ENCODE measurements around the gene NBEAL2.

Gene NBEAL2

DNA sequence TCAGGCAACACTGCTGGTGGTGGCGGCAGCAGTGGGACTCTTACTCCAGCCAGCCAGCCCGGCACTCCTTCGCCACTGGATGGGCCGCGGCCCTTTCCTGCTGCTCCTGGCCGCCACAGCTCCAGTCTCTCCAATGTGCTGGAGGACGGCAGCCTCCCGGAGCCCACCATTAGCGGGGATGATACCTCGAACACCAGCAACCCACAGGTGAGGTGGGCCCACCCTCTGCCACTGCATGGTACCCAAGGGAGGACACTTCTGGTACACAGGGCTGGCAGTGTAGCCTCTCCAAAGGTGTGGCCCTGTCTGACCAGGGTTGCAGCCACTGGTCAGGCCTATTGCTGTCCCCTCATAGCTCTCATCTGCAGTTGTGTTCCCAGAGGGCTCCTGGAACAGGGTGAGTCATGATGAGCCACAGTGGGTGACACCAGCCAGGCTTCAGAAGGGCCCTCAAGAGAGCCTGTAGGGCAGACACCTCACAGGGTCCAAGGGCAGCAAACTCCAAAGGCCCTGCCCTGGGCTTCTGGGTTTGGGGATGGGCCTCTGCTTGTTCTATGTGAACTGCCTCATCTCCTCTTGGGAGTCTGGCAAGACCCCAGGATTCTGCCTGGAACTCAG, 20.8 kb downstream of the NBEAL2 start:
- no peaks in the 10 kb centered on the region for H3K27me3 ChIP-seq (replicated peaks; ENCODE audit: control insufficient read depth, insufficient read depth, low read length)
- peaks cover 75% of the 10 kb centered on the region for H3K36me3 ChIP-seq (ENCODE audit: control insufficient read depth, insufficient read depth, low read length)
- DNase-seq (ENCODE audit: extremely low read depth, insufficient read length): no peak
- H3K4me3 ChIP-seq (replicated peaks; ENCODE audit: low read depth, low read length): no peak overlapping the region
- no peak for TF ChIP-seq CTCF (IDR thresholded peaks at IDR 0.05; ENCODE audit: insufficient read depth, low read length, poor library complexity, severe bottlenecking)

DNA sequence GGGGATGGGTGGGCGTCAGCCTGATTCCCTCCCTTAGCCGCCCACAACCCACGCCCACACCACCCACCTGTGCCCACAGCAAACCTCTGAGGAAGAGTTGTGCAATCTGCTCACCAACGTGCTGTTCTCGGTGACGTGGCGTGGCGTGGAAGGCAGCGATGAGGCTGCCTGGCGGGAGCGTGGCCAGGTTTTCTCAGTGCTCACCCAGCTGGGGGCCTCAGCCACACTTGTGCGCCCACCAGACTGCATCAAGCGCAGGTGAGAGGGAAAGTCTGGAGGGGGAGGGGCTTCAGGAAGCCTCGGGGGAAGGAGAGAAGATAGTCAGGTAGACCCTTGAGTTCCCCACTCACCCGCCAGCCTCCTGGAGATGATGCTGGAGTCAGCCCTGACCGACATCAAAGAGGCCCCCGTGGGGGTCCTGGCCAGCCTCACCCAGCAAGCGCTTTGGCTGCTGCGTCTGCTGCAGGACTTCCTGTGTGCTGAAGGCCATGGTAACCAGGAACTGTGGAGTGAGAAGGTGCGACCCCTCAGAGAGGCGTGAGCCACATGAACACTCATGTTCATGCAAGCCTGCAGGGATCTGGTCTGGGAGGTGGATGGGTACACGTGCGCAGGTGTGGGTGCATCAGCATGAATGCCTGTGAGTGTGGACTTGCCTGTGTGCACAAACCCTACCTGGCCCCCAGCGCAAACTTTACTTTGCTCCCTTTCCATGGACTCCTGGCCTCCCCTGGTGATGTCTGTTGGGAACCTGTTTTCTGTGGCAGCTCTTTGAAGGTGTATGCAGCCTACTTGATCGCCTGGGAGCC, 21.7 kb downstream of the NBEAL2 start:
- Histone ChIP-seq H3K4me3 (replicated peaks; ENCODE audit: low read depth, low read length) (no peak overlapping the region), H3K36me3 (ENCODE audit: control insufficient read depth, insufficient read depth, low read length) (peaks cover 76% of the 10 kb centered on the region), H3K27me3 (replicated peaks; ENCODE audit: control insufficient read depth, insufficient read depth, low read length) (no peaks in the 10 kb centered on the region)
- no peak for DNase-seq (ENCODE audit: extremely low read depth, insufficient read length)
- TF ChIP-seq CTCF (IDR thresholded peaks at IDR 0.05; ENCODE audit: insufficient read depth, low read length, poor library complexity, severe bottlenecking): no peak

GRCh38 chr3:47001731-47002170, 22.3 kb downstream of the NBEAL2 start:
- TF ChIP-seq CTCF (IDR thresholded peaks at IDR 0.05; ENCODE audit: insufficient read depth, low read length, poor library complexity, severe bottlenecking): no peak
- no peak for DNase-seq (ENCODE audit: extremely low read depth, insufficient read length)
- no peak overlapping the region for H3K4me3 ChIP-seq (replicated peaks; ENCODE audit: low read depth, low read length)
- H3K36me3 ChIP-seq (ENCODE audit: control insufficient read depth, insufficient read depth, low read length): peaks cover 76% of the 10 kb centered on the region
- H3K27me3 ChIP-seq (replicated peaks; ENCODE audit: control insufficient read depth, insufficient read depth, low read length): no peaks in the 10 kb centered on the region

GRCh38 chr3:47002171-47003055, 22.9 kb downstream of the NBEAL2 start:
- Histone ChIP-seq H3K4me3 (replicated peaks; ENCODE audit: low read depth, low read length) (no peak overlapping the region), H3K36me3 (ENCODE audit: control insufficient read depth, insufficient read depth, low read length) (peaks cover 77% of the 10 kb centered on the region), H3K27me3 (replicated peaks; ENCODE audit: control insufficient read depth, insufficient read depth, low read length) (no peaks in the 10 kb centered on the region)
- TF ChIP-seq CTCF (IDR thresholded peaks at IDR 0.05; ENCODE audit: insufficient read depth, low read length, poor library complexity, severe bottlenecking): peak; percentile 6
- DNase-seq (ENCODE audit: extremely low read depth, insufficient read length): no peak

- no peak for DNase-seq (ENCODE audit: extremely low read depth, insufficient read length)
- H3K4me3 ChIP-seq (replicated peaks; ENCODE audit: low read depth, low read length): no peak overlapping the region
- TF ChIP-seq CTCF (IDR thresholded peaks at IDR 0.05; ENCODE audit: insufficient read depth, low read length, poor library complexity, severe bottlenecking): no peak
- H3K36me3 ChIP-seq (ENCODE audit: control insufficient read depth, insufficient read depth, low read length): peaks cover 78% of the 10 kb centered on the region
- H3K27me3 ChIP-seq (replicated peaks; ENCODE audit: control insufficient read depth, insufficient read depth, low read length): no peaks in the 10 kb centered on the region
These were observed 23.6 kb downstream of the NBEAL2 start for GRCh38 chr3:47003056-47003410.

All from GM06990 (cell line).